Keratinocyte (primary cell): Measurements from ENCODE around the gene MGMT. TPM values are rescaled to one million over a fixed set of nuclear protein-coding genes. Genes with fewer than 3 reads are reported as not detected.

Experiments
- DNase-seq: peaks from one replicate; pipeline ENCODE4 v3.0.0-alpha.2; 2011; ENCODE audit warnings: low read depth, missing footprints, low spot score
- FAIRE-seq: peaks from 2 replicates; lab custom pipeline; 2011; peaks lifted over from hg19 to GRCh38; lab: Jason Lieb, UNC
- H2AFZ ChIP-seq: 2 replicates; pipeline ENCODE4 v1.6.0; 2012; ENCODE audit warnings: low read length, control low read depth, inconsistent platforms; ENCODE audit not compliant: control insufficient read depth
- H3K27ac ChIP-seq: 2 replicates; pipeline ENCODE4 v1.5.1; 2011; ENCODE audit warnings: low read length; ENCODE audit not compliant: control insufficient read depth, insufficient read depth
- H3K27me3 ChIP-seq: 3 replicates; pipeline ENCODE4 v1.6.0; 2011; ENCODE audit warnings: low read length; ENCODE audit not compliant: control insufficient read depth, insufficient read depth; ENCODE audit errors: extremely low read depth
- H3K36me3 ChIP-seq, 2 experiments: 2 replicates in 1 of 2; 3 replicates in 1 of 2; pipeline ENCODE4 v1.5.1; 2011; ENCODE audit warnings: low read length in 2 of 2, mild to moderate bottlenecking in 1 of 2; ENCODE audit not compliant: control insufficient read depth in 2 of 2, insufficient read depth in 2 of 2; ENCODE audit errors: extremely low read depth in 1 of 2
- H3K4me1 ChIP-seq: 3 replicates; pipeline ENCODE4 v1.5.1; 2011; ENCODE audit warnings: low read length; ENCODE audit not compliant: control insufficient read depth, insufficient read depth; ENCODE audit errors: extremely low read depth
- H3K4me2 ChIP-seq: 3 replicates; pipeline ENCODE4 v1.6.0; 2011; ENCODE audit warnings: low read depth, low read length; ENCODE audit not compliant: control insufficient read depth, insufficient read depth; ENCODE audit errors: extremely low read depth
- H3K4me3 ChIP-seq, 3 experiments: fragments of 200-600 bp in 1 of 3; sonication (generic) in 1 of 3; 2 replicates in 2 of 3; 3 replicates in 1 of 3; pipeline ENCODE4 v1.5.1; 2011 to 2016; ENCODE audit warnings: low read length in 3 of 3, mild to moderate bottlenecking in 3 of 3, control low read depth in 2 of 3, inconsistent platforms in 1 of 3, low read depth in 1 of 3, mixed read lengths in 1 of 3, mixed run types in 1 of 3, moderate library complexity in 1 of 3; ENCODE audit not compliant: control insufficient read depth in 2 of 3, insufficient read depth in 2 of 3; ENCODE audit errors: extremely low read depth in 1 of 3
- H3K79me2 ChIP-seq: 2 replicates; pipeline ENCODE4 v1.6.0; 2012; ENCODE audit warnings: low read length; ENCODE audit not compliant: control insufficient read depth, insufficient read depth
- H3K9ac ChIP-seq: 3 replicates; pipeline ENCODE4 v1.6.0; 2011; ENCODE audit warnings: low read length; ENCODE audit not compliant: control insufficient read depth, insufficient read depth; ENCODE audit errors: extremely low read depth
- H3K9me1 ChIP-seq: 3 replicates; pipeline ENCODE4 v1.6.0; 2011; ENCODE audit warnings: low read length; ENCODE audit not compliant: control insufficient read depth, insufficient read depth; ENCODE audit errors: extremely low read depth
- H3K9me3 ChIP-seq: 2 replicates; pipeline ENCODE4 v1.5.1; 2012; ENCODE audit warnings: low read depth, low read length; ENCODE audit not compliant: control insufficient read depth
- H4K20me1 ChIP-seq: 3 replicates; pipeline ENCODE4 v1.6.0; 2011; ENCODE audit warnings: low read length; ENCODE audit not compliant: control insufficient read depth, insufficient read depth; ENCODE audit errors: extremely low read depth
- CTCF ChIP-seq, 3 experiments: IDR thresholded peaks in 1 of 3; conservative IDR thresholded peaks in 1 of 3; optimal IDR thresholded peaks in 1 of 3; 2 replicates in 2 of 3; 3 replicates in 1 of 3; pipeline versions ENCODE3 to v1.5.1; 2011; ENCODE audit warnings: low read length in 3 of 3, mild to moderate bottlenecking in 3 of 3, moderate library complexity in 2 of 3, control low read depth in 1 of 3, inconsistent platforms in 1 of 3; ENCODE audit not compliant: insufficient read depth in 2 of 3; ENCODE audit errors: extremely low read depth in 1 of 3
- EZH2 ChIP-seq: IDR thresholded peaks from one replicate; pipeline ENCODE4 v1.6.1; 2012; ENCODE audit warnings: inconsistent platforms, mild to moderate bottlenecking, low read length, moderate library complexity
- dilution Hi-C: fragments of 300-500 bp; cut with MboI; formaldehyde crosslinking; loops from one replicate; pipeline ENCODE4 v1.7.0; 2020; ENCODE audit warnings: low sequenced_read_pairs; ENCODE audit not compliant: extremely low pct_ligation_motif_present
- polyA plus RNA-seq, 5 experiments: library from polyadenylated mRNA; depleted of rRNA in 3 of 5; stranded (reverse) in 3 of 5; stranded (forward) in 1 of 5; unstranded in 1 of 5; fragments of >200 nt; gene quantifications; 1 replicate in 1 of 5; 2 replicates in 3 of 5; 3 replicates in 1 of 5; pipeline versions ENCODE4 v1.2.1 to v1.2.3, GENCODE V29; 2011 to 2012; ENCODE audit warnings: missing spikeins in 2 of 5, low read depth in 1 of 5, low replicate concordance in 1 of 5

The MGMT gene
- polyA plus RNA-seq, 1 donor (not counting 4 experiments of a cell fraction or from before 2014, with no cell fraction given): 15.2 TPM

GRCh38 chr10:129681856-129682255, 214.8 kb downstream of the MGMT start:
- no peak for TF ChIP-seq EZH2
- no peak for TF ChIP-seq CTCF (optimal IDR thresholded peaks at IDR 0.05 in 1 of 3, IDR thresholded peaks at IDR 0.05 in 1 of 3, conservative IDR thresholded peaks at IDR 0.05 in 1 of 3; ENCODE audit: extremely low read depth in 1 of 3, insufficient read depth in 2 of 3, low read length in 3 of 3)
- FAIRE-seq: no peak
- Histone ChIP-seq H3K27me3 (no peaks in the 10 kb centered on the region), H4K20me1 (no peaks in the 10 kb centered on the region), H2AFZ (no peak overlapping the region), H3K79me2 (no peaks in the 10 kb centered on the region), H3K4me2 (no peak overlapping the region), H3K4me3 (no peak overlapping the region), H3K36me3 (no peaks in the 10 kb centered on the region), H3K9me1 (no peaks in the 10 kb centered on the region), H3K4me1 (no peaks in the 10 kb centered on the region), H3K9ac (no peak overlapping the region), H3K27ac (no peak overlapping the region), H3K9me3 (no peaks in the 10 kb centered on the region)
- dilution Hi-C loops: no loop called here
- no peak for DNase-seq

- Histone ChIP-seq H2AFZ (no peak overlapping the region), H3K9me3 (no peaks in the 10 kb centered on the region), H3K27ac (no peak overlapping the region), H3K9me1 (no peaks in the 10 kb centered on the region), H3K4me1 (no peaks in the 10 kb centered on the region), H3K27me3 (no peaks in the 10 kb centered on the region), H3K79me2 (no peaks in the 10 kb centered on the region), H4K20me1 (no peaks in the 10 kb centered on the region), H3K4me3 (no peak overlapping the region), H3K36me3 (no peaks in the 10 kb centered on the region), H3K4me2 (no peak overlapping the region), H3K9ac (no peak overlapping the region)
- DNase-seq: no peak
- dilution Hi-C loops: no loop called here
- FAIRE-seq: no peak
- no peak for TF ChIP-seq CTCF (optimal IDR thresholded peaks at IDR 0.05 in 1 of 3, IDR thresholded peaks at IDR 0.05 in 1 of 3, conservative IDR thresholded peaks at IDR 0.05 in 1 of 3; ENCODE audit: extremely low read depth in 1 of 3, insufficient read depth in 2 of 3, low read length in 3 of 3)
- TF ChIP-seq EZH2: no peak
These were observed 216.5 kb downstream of the MGMT start for GRCh38 chr10:129683519-129683918.
